Neural cell (in vitro differentiated cells): ENCODE measurements around the gene GRIK3. TPM values are rescaled to one million over a fixed set of nuclear protein-coding genes. Genes with fewer than 3 reads are reported as not detected.
A peak's percentile ranks its signal among the peaks of the same experiment; 100 is the strongest.

ENCODE experiments used
- H2AFZ ChIP-seq: fragments of 200-600, 300-800 bp; sonication (generic), shearing (Covaris generic); 2 replicates; pipeline ENCODE4 v1.6.0; 2014; ENCODE audit warnings: low read depth, mild to moderate bottlenecking, antibody characterized with exemption, low read length, moderate library complexity
- H3F3A ChIP-seq: fragments of 200-600 bp; shearing (Covaris generic); 2 replicates; pipeline ENCODE4 v1.6.1; 2016; ENCODE audit warnings: mild to moderate bottlenecking, moderate library complexity, mixed read lengths, antibody characterized with exemption, low read length; ENCODE audit not compliant: insufficient read depth, poor library complexity, severe bottlenecking
- H3K27ac ChIP-seq: fragments of 200-600, 300-800 bp; sonication (generic), shearing (Covaris generic); 2 replicates; pipeline ENCODE4 v1.5.1; 2014; ENCODE audit warnings: mild to moderate bottlenecking, low read length, moderate library complexity
- H3K27me3 ChIP-seq: fragments of 300-800, 200-600 bp; sonication (generic), shearing (Covaris generic); 2 replicates; pipeline ENCODE4 v1.6.0; 2014; ENCODE audit warnings: mild to moderate bottlenecking, low read depth, low read length, moderate library complexity; ENCODE audit not compliant: insufficient read depth
- H3K36me3 ChIP-seq: fragments of 300-800, 200-600 bp; sonication (generic), shearing (Covaris generic); 2 replicates; pipeline ENCODE4 v1.5.1; 2014; ENCODE audit warnings: mild to moderate bottlenecking, antibody characterized with exemption, low read length, moderate library complexity; ENCODE audit not compliant: insufficient read depth
- H3K4me2 ChIP-seq: fragments of 300-800, 200-600 bp; sonication (generic), shearing (Covaris generic); 2 replicates; pipeline ENCODE4 v1.6.0; 2014; ENCODE audit warnings: mild to moderate bottlenecking, low read length
- H3K4me3 ChIP-seq: fragments of 300-800, 200-600 bp; sonication (generic), shearing (Covaris generic); 2 replicates; pipeline ENCODE4 v1.5.1; 2014; ENCODE audit warnings: mild to moderate bottlenecking, low read length, moderate library complexity
- H3K79me2 ChIP-seq: fragments of 200-600 bp; shearing (Covaris generic); replicated peaks from 2 replicates; pipeline ENCODE4 v1.6.0; 2014; ENCODE audit warnings: mild to moderate bottlenecking, low read length, moderate library complexity; ENCODE audit not compliant: insufficient read depth
- H3K9ac ChIP-seq: fragments of 300-800, 200-600 bp; sonication (generic), shearing (Covaris generic); 2 replicates; pipeline ENCODE4 v1.6.1; 2016; ENCODE audit warnings: mild to moderate bottlenecking, low read length, mixed read lengths
- H3K9me2 ChIP-seq: fragments of 200-600 bp; shearing (Covaris generic); 2 replicates; pipeline ENCODE4 v1.6.1; 2016; ENCODE audit warnings: mild to moderate bottlenecking, low read length, mixed read lengths; ENCODE audit not compliant: insufficient read depth
- H3K9me3 ChIP-seq: fragments of 200-600, 300-800 bp; sonication (generic), shearing (Covaris generic); 2 replicates; pipeline ENCODE4 v1.6.1; 2016; ENCODE audit warnings: mild to moderate bottlenecking, mixed run types, low read length, moderate library complexity, mixed read lengths
- H4K20me1 ChIP-seq: fragments of 200-600 bp; shearing (Covaris generic); 2 replicates; pipeline ENCODE4 v1.6.1; 2016; ENCODE audit warnings: mild to moderate bottlenecking, mixed run types; ENCODE audit not compliant: insufficient read depth
- CTCF ChIP-seq: fragments of 450-650 bp; IDR thresholded peaks from 2 replicates; pipeline ENCODE4 v1.5.1; 2014; ENCODE audit warnings: antibody characterized with exemption, mild to moderate bottlenecking, moderate library complexity; ENCODE audit not compliant: poor library complexity, severe bottlenecking
- EP300 ChIP-seq: fragments of 450-650 bp; conservative IDR thresholded peaks from 2 replicates; pipeline ENCODE4 v1.6.1; 2014; ENCODE audit warnings: antibody characterized with exemption, mild to moderate bottlenecking, moderate library complexity; ENCODE audit not compliant: poor library complexity, severe bottlenecking
- EZH2 ChIP-seq: fragments of 200-600, 300-800 bp; shearing (Covaris generic), sonication (generic); IDR thresholded peaks from 2 replicates; pipeline ENCODE4 v1.6.1; 2014; ENCODE audit warnings: antibody characterized with exemption, low read length, borderline replicate concordance, mild to moderate bottlenecking; ENCODE audit not compliant: insufficient read depth, poor library complexity, severe bottlenecking
- MXI1 ChIP-seq: fragments of 450-650 bp; conservative IDR thresholded peaks from 2 replicates; pipeline ENCODE4 v1.6.1; 2014; ENCODE audit warnings: antibody characterized with exemption, mild to moderate bottlenecking; ENCODE audit not compliant: poor library complexity, severe bottlenecking
- POLR2AphosphoS5 ChIP-seq: IDR thresholded peaks from 2 replicates; pipeline ENCODE4 v1.6.1; 2012
- RAD21 ChIP-seq: fragments of 450-650 bp; conservative IDR thresholded peaks from 2 replicates; pipeline ENCODE4 v1.6.1; 2014; ENCODE audit warnings: antibody characterized with exemption, mild to moderate bottlenecking, moderate library complexity
- REST ChIP-seq: IDR thresholded peaks from 2 replicates; pipeline ENCODE4 v1.6.1; 2012; ENCODE audit warnings: borderline replicate concordance
- SMC3 ChIP-seq: fragments of 450-650 bp; conservative IDR thresholded peaks from 2 replicates; pipeline ENCODE4 v1.6.1; 2014; ENCODE audit warnings: antibody characterized with exemption, mild to moderate bottlenecking, moderate library complexity; ENCODE audit not compliant: poor library complexity
- TAF1 ChIP-seq: IDR thresholded peaks from 2 replicates; pipeline ENCODE4 v1.6.1; 2012; ENCODE audit warnings: low read depth
- polyA plus RNA-seq: library from polyadenylated mRNA; depleted of rRNA; stranded (reverse); fragments of >200 nt; gene quantifications from 2 replicates; pipeline ENCODE4 v1.2.3, GENCODE V29; 2014

The GRIK3 gene
- polyA plus RNA-seq, 1 donor from 2014 or later, result 5.0 TPM

GRCh38 chr1:37031429-37031828, 2.9 kb downstream of the GRIK3 start:
- H3K36me3 ChIP-seq, result no peaks in the 10 kb centered on the region
- H3K9me2 ChIP-seq, result no peaks in the 10 kb centered on the region
- H3F3A ChIP-seq, result peaks cover 3% of the 10 kb centered on the region
- no peaks in the 10 kb centered on the region for H4K20me1 ChIP-seq
- H3K4me3 ChIP-seq, result peak overlapping the region; percentile 75
- no peak overlapping the region for H3K4me2 ChIP-seq
- no peak overlapping the region for H3K27ac ChIP-seq
- H3K9me3 ChIP-seq, result no peaks in the 10 kb centered on the region
- TF ChIP-seq REST (no peak), POLR2AphosphoS5 (no peak), EZH2 (no peak), SMC3 (no peak), EP300 (no peak), RAD21 (no peak), TAF1 (no peak), CTCF (no peak), MXI1 (no peak)
- H3K79me2 ChIP-seq, result peaks cover 29% of the 10 kb centered on the region
- peaks cover 65% of the 10 kb centered on the region for H3K27me3 ChIP-seq
- H2AFZ ChIP-seq, result no peak overlapping the region
- H3K9ac ChIP-seq, result no peak overlapping the region

- Histone ChIP-seq H2AFZ (no peak overlapping the region), H3K9me2 (no peaks in the 10 kb centered on the region), H3F3A (no peaks in the 10 kb centered on the region), H3K9ac (no peak overlapping the region), H3K4me2 (no peak overlapping the region), H3K9me3 (no peaks in the 10 kb centered on the region), H3K27ac (no peak overlapping the region), H3K36me3 (no peaks in the 10 kb centered on the region), H3K79me2 (peaks cover 29% of the 10 kb centered on the region), H4K20me1 (no peaks in the 10 kb centered on the region), H3K4me3 (no peak overlapping the region), H3K27me3 (peaks cover 43% of the 10 kb centered on the region)
- TF ChIP-seq EZH2, result no peak
- no peak for TF ChIP-seq EP300
- TF ChIP-seq REST, result no peak
- peak; percentile 39 for TF ChIP-seq SMC3
- TF ChIP-seq RAD21, result peak; percentile 39
- TF ChIP-seq CTCF, result peak; percentile 41
- no peak for TF ChIP-seq MXI1
Measured at GRCh38 chr1:37028981-37029617, 5.2 kb downstream of the GRIK3 start.
